NCI-H1105 treated with DMSO at 0.1 percent for 48 hours (cell line): ENCODE measurements around the gene WRNIP1.
"Not testable (repeated sequence)": the region's sequence is repeated elsewhere in the genome, so short reads cannot be mapped to it uniquely, and the experiment has no call there.

Source experiments
- DNase-seq: peaks from one replicate; lab custom pipeline; 2025; lab: John Stamatoyannopoulos, UW

WRNIP1 gene

GRCh38 chr6:2741756-2742155 lies 23.4 kb upstream of the WRNIP1 start:
- no peak for DNase-seq

- no peak for DNase-seq
Observed at GRCh38 chr6:2743280-2744208, 21.6 kb upstream of the WRNIP1 start.

GRCh38 chr6:2744209-2744771 lies 20.9 kb upstream of the WRNIP1 start:
- peak; percentile 88 for DNase-seq

DNA sequence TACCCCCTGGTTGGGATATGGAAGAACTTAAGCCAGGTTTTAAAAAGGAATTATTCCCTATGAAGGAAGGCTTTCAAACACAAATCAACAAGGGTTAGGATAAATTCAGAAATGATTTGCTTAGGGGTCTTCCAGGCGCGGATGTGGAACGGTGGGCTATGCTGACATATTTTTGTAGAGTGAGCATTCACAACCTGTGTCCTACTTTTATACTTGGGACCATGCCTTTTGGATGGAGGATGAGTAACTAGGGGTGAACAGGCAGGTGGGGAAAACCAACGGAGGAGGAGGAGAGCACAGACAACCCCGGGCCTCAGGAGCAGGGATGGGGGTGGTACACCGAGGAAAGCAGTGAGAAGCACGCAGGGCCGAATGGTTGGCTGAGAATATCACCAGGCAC lies 20.4 kb upstream of the WRNIP1 start:
- no peak for DNase-seq

- DNase-seq: no peak
Observed at GRCh38 chr6:2745246-2745645, 19.9 kb upstream of the WRNIP1 start.

DNA sequence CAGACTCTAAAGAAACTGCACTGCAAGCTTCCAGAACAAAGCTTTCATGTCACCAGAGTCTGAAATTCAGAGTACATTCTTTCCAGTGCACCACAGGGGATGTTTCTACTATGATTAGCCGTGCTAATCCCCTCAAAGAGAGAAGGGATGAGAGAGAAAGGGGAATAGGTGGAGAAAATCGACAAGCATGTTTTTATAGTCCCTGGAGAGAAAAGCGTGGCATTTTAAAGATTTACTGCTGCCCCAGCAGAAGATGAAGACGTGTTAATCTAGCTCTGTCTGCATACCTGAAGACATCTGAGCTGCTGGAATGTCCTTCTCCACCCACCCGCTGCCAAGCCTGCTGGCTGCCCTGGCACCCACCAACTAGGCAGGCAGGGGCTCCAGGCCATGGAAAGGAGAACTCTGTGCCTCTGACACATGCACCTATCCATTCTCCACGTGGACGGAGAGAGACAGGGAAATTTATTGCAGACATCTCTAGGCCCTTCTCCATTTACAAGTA lies 18.6 kb upstream of the WRNIP1 start:
- no peak for DNase-seq

- DNase-seq: peak; percentile 78
Observed at GRCh38 chr6:2748183-2748582, 17.0 kb upstream of the WRNIP1 start.

DNA sequence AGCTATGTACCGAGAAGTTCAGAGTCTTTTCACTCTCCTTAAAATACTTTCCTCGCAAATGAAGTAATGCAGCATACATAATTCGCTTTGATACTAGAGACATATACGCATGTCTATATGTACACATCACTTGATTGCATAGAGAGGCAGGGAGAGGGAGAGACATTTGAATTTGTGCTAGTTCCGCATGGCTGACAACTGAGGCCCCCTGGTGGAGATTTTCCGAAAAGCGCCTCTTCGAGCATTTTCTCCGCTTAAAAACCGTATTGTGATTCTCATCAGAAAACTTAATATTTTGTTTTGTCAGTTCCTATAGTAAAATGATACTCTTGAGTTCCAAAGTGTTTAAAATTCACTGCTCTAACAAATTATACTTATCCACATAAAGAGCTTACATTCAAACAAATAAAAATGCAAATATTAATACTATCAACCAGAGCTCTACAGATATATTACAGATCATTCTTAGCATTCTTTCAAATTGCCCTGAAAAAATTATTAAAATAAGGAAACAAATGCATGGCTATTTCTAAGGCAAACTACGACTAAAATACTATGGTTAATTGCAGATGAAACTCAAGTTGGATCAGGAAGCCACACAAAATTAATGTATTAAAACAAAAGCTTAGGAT lies 15.1 kb upstream of the WRNIP1 start:
- peak; percentile 57 for DNase-seq

GRCh38 chr6:2750832-2751231 lies 14.4 kb upstream of the WRNIP1 start, which contains the start of gene MYLK4:
TSS of gene MYLK4 (minus strand) at chr6:2750922. CDS start at chr6:2749294, 1,628 bp downstream.
- DNase-seq: no peak

DNA sequence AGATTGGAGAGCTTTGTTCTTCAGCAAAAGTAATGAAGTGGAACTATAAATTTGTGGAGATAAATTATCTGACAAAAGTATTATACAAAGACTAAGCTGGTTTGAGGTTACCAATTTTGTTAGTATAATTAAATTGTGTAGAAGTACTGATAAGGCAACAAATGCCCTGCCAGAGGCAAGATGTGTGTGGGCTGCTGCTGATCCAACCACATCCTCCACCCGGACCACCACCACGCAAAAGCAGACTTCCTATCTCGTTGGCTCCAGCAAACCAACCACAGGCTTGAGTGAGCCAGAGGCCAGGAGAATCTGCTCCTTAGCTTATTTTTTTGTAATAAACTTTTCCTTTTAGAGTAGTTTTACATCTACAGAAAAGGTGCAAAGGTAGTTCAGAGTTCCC lies 13.3 kb upstream of the WRNIP1 start:
- no peak for DNase-seq

GRCh38 chr6:2752477-2753109 lies 12.6 kb upstream of the WRNIP1 start:
- no peak for DNase-seq

- DNase-seq: no peak
Observed at GRCh38 chr6:2753110-2753489, 12.1 kb upstream of the WRNIP1 start.

GRCh38 chr6:2753743-2754142 lies 11.4 kb upstream of the WRNIP1 start:
- no peak for DNase-seq

DNA sequence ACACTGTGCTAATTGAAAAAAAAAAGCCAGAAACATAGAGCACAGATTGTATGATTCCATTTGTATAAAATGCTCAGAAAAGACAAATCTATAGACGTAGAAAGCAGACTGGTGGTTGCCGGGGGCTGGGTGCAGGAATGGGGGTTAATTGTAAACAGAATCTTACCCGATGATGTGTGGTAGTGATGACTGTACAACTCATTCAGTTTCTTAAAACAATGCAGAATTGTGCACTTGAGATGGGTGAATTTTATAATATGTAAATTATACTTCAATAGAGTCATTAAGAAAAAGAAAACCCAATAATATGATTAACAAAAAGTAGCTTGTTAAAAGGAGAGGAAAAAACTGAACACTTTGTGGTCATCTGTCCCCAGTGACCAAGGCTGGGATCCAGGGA lies 10.8 kb upstream of the WRNIP1 start:
- no peak for DNase-seq

- DNase-seq: no peak
Observed at GRCh38 chr6:2754911-2755310, 10.3 kb upstream of the WRNIP1 start.

DNA sequence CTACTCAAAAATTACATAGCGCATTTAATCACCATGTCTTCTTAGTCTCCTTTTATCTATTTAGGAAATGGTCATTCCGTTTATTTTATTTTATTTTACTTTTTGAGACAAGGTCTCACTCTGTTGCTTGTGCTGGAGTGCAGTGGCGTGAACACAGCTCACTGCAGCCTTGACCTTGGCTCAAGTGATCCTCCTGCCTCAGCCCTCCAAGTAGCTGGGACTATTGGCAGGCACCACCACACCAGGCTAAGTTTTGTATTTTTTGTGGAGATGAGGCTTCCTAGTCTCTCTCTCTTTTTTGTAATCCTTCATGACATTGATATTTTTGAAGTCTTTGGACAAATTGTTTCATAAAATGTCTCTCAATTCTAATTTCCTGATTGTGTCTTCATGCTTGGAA lies 9.7 kb upstream of the WRNIP1 start:
- DNase-seq: no peak

- no peak for DNase-seq
Observed at GRCh38 chr6:2756241-2756640, 9.0 kb upstream of the WRNIP1 start.

- DNase-seq: no peak
Observed at GRCh38 chr6:2756687-2757224, 8.4 kb upstream of the WRNIP1 start.

DNA sequence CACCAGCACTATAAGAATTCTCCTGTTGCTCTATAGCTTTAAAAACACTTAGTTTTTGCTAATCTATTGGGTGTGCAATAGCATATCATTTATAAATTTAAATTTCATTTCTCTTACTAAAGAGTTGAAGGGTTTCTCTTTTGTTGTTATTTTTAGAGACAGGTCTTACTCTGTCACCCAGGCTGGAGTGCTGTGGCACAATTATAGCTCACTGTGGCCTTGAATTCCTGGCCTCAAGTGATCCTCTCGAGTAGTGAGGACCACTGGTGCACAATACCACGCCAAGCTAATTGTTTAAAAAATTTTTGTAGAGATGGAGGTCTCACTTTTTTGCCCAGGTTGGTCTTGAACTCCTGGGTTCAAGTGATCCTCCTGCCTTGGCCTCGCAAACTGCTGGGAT lies 6.2 kb upstream of the WRNIP1 start:
- DNase-seq: no peak

GRCh38 chr6:2760882-2761842 lies 4.0 kb upstream of the WRNIP1 start:
- no peak for DNase-seq

- not testable (repeated sequence) for DNase-seq
Observed at GRCh38 chr6:2762868-2763267, 2.3 kb upstream of the WRNIP1 start.
